GM10248 (cell line): ENCODE data around the gene YWHAH.

Experiments used
- CTCF ChIA-PET: fragments of 300-600 bp; sonication (Branson Sonifier 250); formaldehyde crosslinking; extraction: SDS; loops from one replicate; lab custom pipeline; 2021; ENCODE audit warnings: antibody characterized with exemption; lab: Yijun Ruan, JAX
- POLR2A ChIA-PET: fragments of 350-650 bp; sonication (Branson Sonifier 250); formaldehyde crosslinking; extraction: SDS; loops from one replicate; lab custom pipeline; 2020; ENCODE audit warnings: antibody characterized with exemption; lab: Yijun Ruan, JAX
- DNase-seq: peaks from one replicate; pipeline ENCODE4 v3.0.0; 2012; ENCODE audit errors: extremely low spot score
- TF ChIP-seq, protein P1 (sequence below): IDR thresholded peaks from 2 replicates; pipeline ENCODE4 v1.5.1; 2012; ENCODE audit warnings: mild to moderate bottlenecking, low read depth; ENCODE audit errors: extremely low read depth, missing control alignments, control extremely low read depth

YWHAH gene

DNA sequence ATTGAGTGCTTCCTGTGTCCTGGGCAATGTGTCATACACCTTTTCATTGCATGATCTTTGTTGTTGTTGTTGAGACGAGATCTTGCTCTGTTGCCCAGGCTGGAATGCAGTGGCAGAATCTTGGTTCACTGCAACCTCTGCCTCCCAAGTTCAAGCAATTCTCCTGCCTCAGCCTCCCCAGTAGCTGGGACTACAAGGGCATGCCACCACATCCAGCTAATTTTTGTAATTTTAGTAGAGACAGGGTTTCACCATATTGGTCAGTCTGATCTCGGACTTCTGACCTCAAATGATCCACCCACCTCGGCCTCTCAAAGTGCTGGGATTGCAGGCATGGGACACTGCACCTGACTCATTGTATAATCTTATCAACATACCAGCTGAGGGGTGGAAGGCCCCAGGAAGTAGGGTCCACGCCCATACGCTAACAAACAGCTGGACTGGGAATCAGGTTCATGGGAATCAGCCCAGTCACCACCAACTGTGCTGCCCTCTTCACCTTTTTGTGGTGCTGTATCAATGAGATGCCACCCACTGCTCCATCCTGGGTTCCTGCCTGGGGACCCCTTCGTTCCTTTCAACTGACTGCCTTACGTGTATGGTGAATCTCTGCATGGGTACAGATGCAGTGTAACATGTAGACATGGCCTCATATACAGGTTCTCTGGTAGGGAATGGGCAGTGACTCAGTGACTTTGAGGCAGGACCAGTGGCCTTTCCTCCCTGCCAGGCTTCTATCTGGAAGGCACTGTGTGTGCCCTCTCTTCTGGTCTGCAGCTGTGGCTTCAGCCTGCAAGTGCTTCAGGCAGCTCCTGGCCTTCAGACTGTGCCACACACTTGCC is 32.5 kb upstream of the YWHAH start:
- DNase-seq: no peak
- TF ChIP-seq, protein P1, sequence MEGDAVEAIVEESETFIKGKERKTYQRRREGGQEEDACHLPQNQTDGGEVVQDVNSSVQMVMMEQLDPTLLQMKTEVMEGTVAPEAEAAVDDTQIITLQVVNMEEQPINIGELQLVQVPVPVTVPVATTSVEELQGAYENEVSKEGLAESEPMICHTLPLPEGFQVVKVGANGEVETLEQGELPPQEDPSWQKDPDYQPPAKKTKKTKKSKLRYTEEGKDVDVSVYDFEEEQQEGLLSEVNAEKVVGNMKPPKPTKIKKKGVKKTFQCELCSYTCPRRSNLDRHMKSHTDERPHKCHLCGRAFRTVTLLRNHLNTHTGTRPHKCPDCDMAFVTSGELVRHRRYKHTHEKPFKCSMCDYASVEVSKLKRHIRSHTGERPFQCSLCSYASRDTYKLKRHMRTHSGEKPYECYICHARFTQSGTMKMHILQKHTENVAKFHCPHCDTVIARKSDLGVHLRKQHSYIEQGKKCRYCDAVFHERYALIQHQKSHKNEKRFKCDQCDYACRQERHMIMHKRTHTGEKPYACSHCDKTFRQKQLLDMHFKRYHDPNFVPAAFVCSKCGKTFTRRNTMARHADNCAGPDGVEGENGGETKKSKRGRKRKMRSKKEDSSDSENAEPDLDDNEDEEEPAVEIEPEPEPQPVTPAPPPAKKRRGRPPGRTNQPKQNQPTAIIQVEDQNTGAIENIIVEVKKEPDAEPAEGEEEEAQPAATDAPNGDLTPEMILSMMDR: no peak
- CTCF ChIA-PET: interaction anchor here (0.7 to 1.6 kb wide), 2 partner anchors 11 kb away, joined by 3 read pairs; no protein-coding TSS in a partner anchor
- POLR2A ChIA-PET: no interaction called here

DNA sequence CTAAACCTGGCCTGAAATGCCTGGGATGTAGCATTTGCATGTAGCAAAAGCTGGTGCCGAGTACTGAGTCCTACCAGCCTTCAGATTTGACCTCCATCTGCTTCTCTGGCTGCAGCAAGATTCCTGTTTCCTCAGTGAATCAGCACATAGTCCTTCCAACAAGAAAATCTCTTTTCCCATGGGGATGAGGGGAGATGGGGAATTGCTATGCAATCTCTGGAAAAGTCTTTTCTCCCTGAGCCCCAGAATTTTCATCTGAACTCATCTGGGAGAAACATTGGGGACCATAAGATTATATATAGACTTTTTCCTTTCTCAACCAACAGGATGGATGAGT is 32.0 kb upstream of the YWHAH start:
- ChIA-PET CTCF (interaction anchor here (0.7 to 1.6 kb wide), 2 partner anchors 11 kb away, joined by 3 read pairs; no protein-coding TSS in a partner anchor), POLR2A (no interaction called here)
- DNase-seq: no peak
- TF ChIP-seq, protein P1: no peak

DNA sequence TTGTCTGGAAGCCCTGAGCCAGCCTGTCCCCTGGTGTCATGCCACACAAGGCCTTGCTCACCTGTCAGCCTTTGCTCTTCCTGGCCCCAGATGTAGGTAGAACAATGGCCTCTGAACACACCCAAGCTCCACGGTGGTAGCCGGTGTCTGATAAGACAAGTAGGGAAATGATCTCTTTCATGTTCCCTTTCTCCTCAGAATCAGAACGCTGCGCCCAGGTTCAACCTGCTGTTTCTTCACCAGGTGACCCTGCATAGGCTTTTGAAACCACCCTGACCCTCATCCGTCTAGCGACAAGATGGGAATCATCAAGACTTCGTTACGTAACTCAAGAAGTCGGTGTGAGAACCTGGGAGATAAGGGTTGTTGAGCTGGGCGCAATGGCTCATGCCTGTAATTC is 28.7 kb upstream of the YWHAH start:
- TF ChIP-seq, protein P1: no peak
- no peak for DNase-seq
- ChIA-PET CTCF (interaction anchor here (1.2 kb wide), 1 partner anchor 55 kb away, joined by 3 read pairs; no protein-coding TSS in a partner anchor), POLR2A (no interaction called here)

DNA sequence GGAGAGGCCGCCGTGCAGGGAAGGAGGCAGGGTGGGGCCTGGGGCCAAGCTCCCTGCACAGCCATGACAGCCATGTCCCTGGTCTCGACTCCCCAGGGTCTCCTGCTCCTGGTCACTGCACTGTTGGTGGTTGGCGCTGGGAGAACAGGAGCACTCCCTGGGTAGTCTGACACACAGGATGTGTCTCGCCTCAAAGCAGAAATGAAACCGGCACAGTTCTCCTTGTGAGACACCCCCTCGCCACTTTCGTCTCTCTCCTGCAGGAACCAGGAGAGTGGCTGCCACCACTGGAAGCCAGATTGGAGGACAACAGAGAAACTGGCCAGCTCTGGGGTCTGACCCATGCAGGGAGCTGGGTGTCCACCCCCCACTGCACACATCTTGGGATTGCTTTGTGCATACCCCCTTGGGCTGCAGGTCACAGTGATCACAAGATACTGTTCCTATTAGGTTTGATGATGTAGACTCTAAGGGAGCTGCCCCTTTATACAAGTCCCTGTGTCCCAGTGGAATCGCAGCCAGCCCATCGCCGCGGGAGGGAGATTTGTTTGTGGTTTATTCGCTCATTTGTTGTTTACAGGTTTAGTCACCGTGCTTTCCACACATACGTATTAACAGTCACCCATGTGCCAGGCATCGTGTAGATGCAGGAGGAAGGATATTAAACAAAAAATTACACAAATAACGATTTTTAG is 27.0 kb upstream of the YWHAH start:
- peak; percentile 67 for DNase-seq
- TF ChIP-seq, protein P1: no peak
- ChIA-PET CTCF (interaction anchor here (1.6 kb wide), 1 partner anchor 34 kb away, joined by 4 read pairs; no protein-coding TSS in a partner anchor), POLR2A (interaction anchor here (0.6 kb wide), 1 partner anchor 439 kb away, joined by 3 read pairs; no protein-coding TSS in a partner anchor)

DNA sequence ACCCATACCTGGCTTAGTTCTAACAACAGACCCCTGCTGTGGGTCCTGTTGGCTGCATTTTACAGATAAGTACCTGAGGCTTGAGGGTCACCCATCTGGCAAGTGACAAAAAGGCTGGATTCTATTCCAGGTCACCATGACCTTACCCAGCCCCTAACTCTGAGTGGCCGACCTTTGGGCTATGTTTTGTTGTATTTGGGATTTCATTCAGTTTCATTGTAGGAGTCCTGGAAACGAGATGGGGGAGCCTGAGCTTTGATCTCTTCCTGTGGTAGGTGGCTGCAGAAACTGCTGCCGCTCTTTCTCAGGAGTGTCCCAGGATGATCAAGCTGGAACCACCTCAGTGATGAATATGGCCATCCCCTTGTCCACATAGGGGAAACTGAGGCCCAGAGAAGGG is 24.6 kb upstream of the YWHAH start:
- TF ChIP-seq, protein P1: no peak
- DNase-seq: no peak
- POLR2A ChIA-PET: interaction anchor here (0.6 kb wide), 1 partner anchor 243 kb away, joined by 3 read pairs; no protein-coding TSS in a partner anchor
- CTCF ChIA-PET: interaction anchor here (1.7 kb wide), 1 partner anchor 19 kb away, joined by 4 read pairs; no protein-coding TSS in a partner anchor

DNA sequence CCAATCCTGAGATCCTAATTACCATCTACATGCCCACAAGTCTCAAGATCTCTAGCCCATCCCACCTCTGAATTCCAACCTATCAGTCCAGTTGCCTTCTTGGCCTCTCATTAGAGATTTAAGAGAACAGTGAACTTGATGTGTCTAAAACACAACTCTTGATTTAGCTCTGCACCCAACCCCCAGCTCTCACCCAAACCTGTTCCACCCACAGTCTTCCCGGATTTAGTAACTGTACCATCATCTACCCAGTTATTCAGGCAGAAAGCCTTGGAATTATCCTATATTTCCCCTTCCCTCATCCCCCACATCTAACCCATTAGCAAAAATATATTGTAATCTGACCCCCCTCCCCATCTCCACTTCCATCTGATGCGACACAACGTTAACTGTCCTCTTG is 24.0 kb upstream of the YWHAH start:
- POLR2A ChIA-PET: no interaction called here
- TF ChIP-seq, protein P1: no peak
- CTCF ChIA-PET: no interaction called here

More for the DNA sequence above, 24.0 kb upstream of the YWHAH start:
- DNase-seq: no peak
